Adrenal gland (tissue), 5 donors: ENCODE measurements around the gene GATAD2B.
"Not testable (repeated sequence)": the region's sequence is repeated elsewhere in the genome, so short reads cannot be mapped to it uniquely, and the experiment has no call there.

Experiments
- CTCF ChIP-seq, 6 experiments: fragments of 450-650 bp in 4 of 6; fragments of 200-600 bp in 2 of 6; sonication (generic) in 1 of 6; IDR thresholded peaks; 1 replicate in 5 of 6; 2 replicates in 1 of 6; pipeline versions ENCODE4 v1.5.1 to v1.8.0; 2016 to 2021; ENCODE audit warnings: antibody characterized with exemption in 6 of 6, mild to moderate bottlenecking in 2 of 6, moderate library complexity in 1 of 6
- POLR2A ChIP-seq, 2 donors: fragments of 450-650 bp; IDR thresholded peaks; one replicate each; pipeline ENCODE4 v1.6.1; 2017; ENCODE audit warnings: antibody characterized with exemption in 2 of 2, mild to moderate bottlenecking in 2 of 2, moderate library complexity in 1 of 2
- donor health status: DM: no; HTN: no; CAD: no.

GRCh38 chr1:153910560-153910959 lies 12.2 kb downstream of the GATAD2B start:
- not testable (repeated sequence) for TF ChIP-seq CTCF, POLR2A (IDR thresholded peaks at IDR 0.05)
